Loucy (cell line): Measurements from ENCODE around the gene PIPOX.

Experiments used
- H2AFZ ChIP-seq: fragments of 200-600 bp; sonication (generic); 2 replicates; pipeline ENCODE4 v1.6.0; 2016; ENCODE audit warnings: antibody characterized with exemption, mild to moderate bottlenecking, low read length, moderate library complexity
- H3F3A ChIP-seq: fragments of 200-600 bp; 2 replicates; pipeline ENCODE4 v1.6.0; 2016; ENCODE audit warnings: antibody characterized with exemption, low read depth, mild to moderate bottlenecking
- H3K27me3 ChIP-seq: fragments of 200-600 bp; sonication (generic); 2 replicates; pipeline ENCODE4 v1.6.1; 2014; ENCODE audit warnings: low read length, mild to moderate bottlenecking; ENCODE audit not compliant: insufficient read depth, poor library complexity, severe bottlenecking
- H3K36me3 ChIP-seq: fragments of 200-600 bp; sonication (generic); 2 replicates; pipeline ENCODE4 v1.6.1; 2016; ENCODE audit warnings: low read length; ENCODE audit not compliant: insufficient read depth
- H3K4me1 ChIP-seq: fragments of 200-600 bp; sonication (generic); 2 replicates; pipeline ENCODE4 v1.5.1; 2014; ENCODE audit warnings: low read length, mild to moderate bottlenecking; ENCODE audit not compliant: insufficient read depth, poor library complexity, severe bottlenecking
- H3K4me2 ChIP-seq: fragments of 200-600 bp; sonication (generic); 2 replicates; pipeline ENCODE4 v1.6.0; 2014; ENCODE audit warnings: antibody characterized with exemption, low read length, low read depth, mild to moderate bottlenecking; ENCODE audit not compliant: poor library complexity, severe bottlenecking
- H3K4me3 ChIP-seq: fragments of 200-600 bp; sonication (generic); 2 replicates; pipeline ENCODE4 v1.5.1; 2014; ENCODE audit warnings: low read length, mild to moderate bottlenecking, mixed read lengths; ENCODE audit not compliant: poor library complexity, severe bottlenecking
- H3K79me2 ChIP-seq: fragments of 200-600 bp; sonication (generic); 2 replicates; pipeline ENCODE4 v1.6.1; 2014; ENCODE audit warnings: low read length; ENCODE audit not compliant: insufficient read depth
- H3K9ac ChIP-seq: fragments of 200-600 bp; sonication (generic); 2 replicates; pipeline ENCODE4 v1.6.0; 2014; ENCODE audit warnings: mild to moderate bottlenecking, low read depth, low read length, moderate library complexity; ENCODE audit not compliant: poor library complexity, severe bottlenecking
- H3K9me2 ChIP-seq: fragments of 200-600 bp; sonication (generic); replicated peaks from 2 replicates; pipeline ENCODE4 v1.6.1; 2016; ENCODE audit warnings: low read depth, low read length, mixed read lengths
- H3K9me3 ChIP-seq: fragments of 200-600 bp; sonication (generic); 2 replicates; pipeline ENCODE4 v1.6.1; 2014; ENCODE audit warnings: mild to moderate bottlenecking, antibody characterized with exemption, low read length, low read depth; ENCODE audit not compliant: insufficient read depth
- H4K20me1 ChIP-seq: fragments of 200-600 bp; sonication (generic); 2 replicates; pipeline ENCODE4 v1.6.0; 2014; ENCODE audit warnings: antibody characterized with exemption, low read length, mild to moderate bottlenecking; ENCODE audit not compliant: insufficient read depth, poor library complexity, severe bottlenecking
- EZH2phosphoT487 ChIP-seq: fragments of 200-600 bp; IDR thresholded peaks from 2 replicates; pipeline ENCODE4 v1.6.1; 2018; ENCODE audit warnings: antibody characterized with exemption, mild to moderate bottlenecking, moderate library complexity, borderline replicate concordance
- TF ChIP-seq, protein P1 (sequence below): fragments of 200-600 bp; sonication (generic); conservative IDR thresholded peaks from 2 replicates; pipeline ENCODE4 v1.5.1; 2014; ENCODE audit warnings: mild to moderate bottlenecking, antibody characterized with exemption, low read length

Gene PIPOX

DNA sequence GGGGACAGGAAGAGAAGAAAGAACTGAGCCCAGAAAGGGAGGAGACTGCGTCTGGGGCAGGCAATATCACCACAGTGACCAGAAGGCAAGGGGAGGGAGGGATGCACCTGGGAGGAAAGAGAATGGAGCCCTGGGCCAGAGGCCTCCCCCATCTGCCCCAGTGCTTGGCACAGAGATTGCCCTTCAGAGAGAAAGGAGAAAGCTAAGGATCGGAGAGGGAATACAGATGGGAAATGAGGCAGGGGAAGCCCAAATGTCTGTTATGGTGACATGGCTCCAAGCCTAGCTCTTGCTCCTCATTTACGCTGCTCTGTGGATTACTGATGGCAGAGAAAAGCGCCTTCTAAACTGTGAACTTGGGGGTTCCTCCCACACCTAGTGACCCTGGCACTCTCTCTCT is 47.2 kb downstream of the PIPOX start:
- H2AFZ ChIP-seq, result no peak overlapping the region
- H3F3A ChIP-seq, result no peaks in the 10 kb centered on the region
- H3K4me3 ChIP-seq, result no peak overlapping the region
- no peak overlapping the region for H3K9ac ChIP-seq
- no peak for TF ChIP-seq EZH2phosphoT487
- TF ChIP-seq, protein P1, sequence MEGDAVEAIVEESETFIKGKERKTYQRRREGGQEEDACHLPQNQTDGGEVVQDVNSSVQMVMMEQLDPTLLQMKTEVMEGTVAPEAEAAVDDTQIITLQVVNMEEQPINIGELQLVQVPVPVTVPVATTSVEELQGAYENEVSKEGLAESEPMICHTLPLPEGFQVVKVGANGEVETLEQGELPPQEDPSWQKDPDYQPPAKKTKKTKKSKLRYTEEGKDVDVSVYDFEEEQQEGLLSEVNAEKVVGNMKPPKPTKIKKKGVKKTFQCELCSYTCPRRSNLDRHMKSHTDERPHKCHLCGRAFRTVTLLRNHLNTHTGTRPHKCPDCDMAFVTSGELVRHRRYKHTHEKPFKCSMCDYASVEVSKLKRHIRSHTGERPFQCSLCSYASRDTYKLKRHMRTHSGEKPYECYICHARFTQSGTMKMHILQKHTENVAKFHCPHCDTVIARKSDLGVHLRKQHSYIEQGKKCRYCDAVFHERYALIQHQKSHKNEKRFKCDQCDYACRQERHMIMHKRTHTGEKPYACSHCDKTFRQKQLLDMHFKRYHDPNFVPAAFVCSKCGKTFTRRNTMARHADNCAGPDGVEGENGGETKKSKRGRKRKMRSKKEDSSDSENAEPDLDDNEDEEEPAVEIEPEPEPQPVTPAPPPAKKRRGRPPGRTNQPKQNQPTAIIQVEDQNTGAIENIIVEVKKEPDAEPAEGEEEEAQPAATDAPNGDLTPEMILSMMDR, result no peak
- H3K36me3 ChIP-seq, result peaks cover 96% of the 10 kb centered on the region
- no peak overlapping the region for H3K4me2 ChIP-seq
- H3K27me3 ChIP-seq, result no peaks in the 10 kb centered on the region
- no peaks in the 10 kb centered on the region for H3K9me3 ChIP-seq
- H3K4me1 ChIP-seq, result no peaks in the 10 kb centered on the region
- no peaks in the 10 kb centered on the region for H3K79me2 ChIP-seq
- no peaks in the 10 kb centered on the region for H3K9me2 ChIP-seq
- H4K20me1 ChIP-seq, result no peaks in the 10 kb centered on the region

GRCh38 chr17:29090750-29091605 is 48.0 kb downstream of the PIPOX start:
- Histone ChIP-seq H3K9me2 (no peaks in the 10 kb centered on the region), H3K4me3 (no peak overlapping the region), H3K4me2 (no peak overlapping the region), H3F3A (no peaks in the 10 kb centered on the region), H2AFZ (no peak overlapping the region), H3K9ac (no peak overlapping the region), H3K9me3 (no peaks in the 10 kb centered on the region), H3K79me2 (no peaks in the 10 kb centered on the region), H3K36me3 (peaks cover 96% of the 10 kb centered on the region), H4K20me1 (no peaks in the 10 kb centered on the region), H3K27me3 (no peaks in the 10 kb centered on the region), H3K4me1 (no peaks in the 10 kb centered on the region)
- TF ChIP-seq, protein P1, result no peak
- no peak for TF ChIP-seq EZH2phosphoT487

- Histone ChIP-seq H4K20me1 (no peaks in the 10 kb centered on the region), H3K36me3 (peaks cover 96% of the 10 kb centered on the region), H3K4me3 (no peak overlapping the region), H3F3A (no peaks in the 10 kb centered on the region), H3K27me3 (no peaks in the 10 kb centered on the region), H3K79me2 (no peaks in the 10 kb centered on the region), H3K9ac (no peak overlapping the region), H3K4me2 (no peak overlapping the region), H3K4me1 (no peaks in the 10 kb centered on the region), H3K9me3 (no peaks in the 10 kb centered on the region), H2AFZ (no peak overlapping the region), H3K9me2 (no peaks in the 10 kb centered on the region)
- TF ChIP-seq EZH2phosphoT487, result no peak
Measured at GRCh38 chr17:29091606-29092289, 48.8 kb downstream of the PIPOX start.
